Astrocyte of the spinal cord (primary cell): ENCODE results near the gene ENAH.

Experiments
- DNase-seq: peaks from one replicate; pipeline ENCODE4 v3.0.0; 2011; ENCODE audit warnings: low read depth, low spot score
- H3K4me3 ChIP-seq: 2 replicates; pipeline ENCODE4 v1.5.1; 2011; ENCODE audit warnings: low read depth, mild to moderate bottlenecking, low read length, moderate library complexity
- CTCF ChIP-seq: IDR thresholded peaks from 2 replicates; pipeline ENCODE4 v1.5.1; 2012; ENCODE audit warnings: low read depth, mild to moderate bottlenecking, low read length, inconsistent platforms
- in situ Hi-C: cut with HindIII; loops from 2 replicates; pipeline ENCODE4 v1.10.0; 2017; ENCODE audit warnings: low sequenced_read_pairs

ENAH gene

DNA sequence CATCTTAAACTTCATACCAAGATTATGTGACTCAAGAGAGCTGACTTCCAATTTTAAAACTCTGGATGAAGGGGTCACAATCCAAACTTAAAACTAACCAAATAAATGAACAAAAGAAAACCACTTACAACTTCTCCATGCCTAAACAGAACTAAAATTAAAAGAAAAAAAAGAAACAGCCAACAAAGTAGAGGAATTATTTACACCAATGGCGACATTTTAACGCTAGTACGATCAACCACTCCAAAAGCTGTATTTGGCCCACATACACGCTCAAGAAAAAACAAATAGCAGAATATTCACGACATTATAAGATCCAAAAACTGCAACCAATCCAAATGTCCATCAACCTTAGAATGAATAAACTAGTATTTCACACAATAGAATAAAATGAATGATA lies 42.4 kb downstream of the ENAH start:
- H3K4me3 ChIP-seq, result no peak overlapping the region
- no peak for DNase-seq
- TF ChIP-seq CTCF, result no peak
- in situ Hi-C loops, result no loop called here

DNA sequence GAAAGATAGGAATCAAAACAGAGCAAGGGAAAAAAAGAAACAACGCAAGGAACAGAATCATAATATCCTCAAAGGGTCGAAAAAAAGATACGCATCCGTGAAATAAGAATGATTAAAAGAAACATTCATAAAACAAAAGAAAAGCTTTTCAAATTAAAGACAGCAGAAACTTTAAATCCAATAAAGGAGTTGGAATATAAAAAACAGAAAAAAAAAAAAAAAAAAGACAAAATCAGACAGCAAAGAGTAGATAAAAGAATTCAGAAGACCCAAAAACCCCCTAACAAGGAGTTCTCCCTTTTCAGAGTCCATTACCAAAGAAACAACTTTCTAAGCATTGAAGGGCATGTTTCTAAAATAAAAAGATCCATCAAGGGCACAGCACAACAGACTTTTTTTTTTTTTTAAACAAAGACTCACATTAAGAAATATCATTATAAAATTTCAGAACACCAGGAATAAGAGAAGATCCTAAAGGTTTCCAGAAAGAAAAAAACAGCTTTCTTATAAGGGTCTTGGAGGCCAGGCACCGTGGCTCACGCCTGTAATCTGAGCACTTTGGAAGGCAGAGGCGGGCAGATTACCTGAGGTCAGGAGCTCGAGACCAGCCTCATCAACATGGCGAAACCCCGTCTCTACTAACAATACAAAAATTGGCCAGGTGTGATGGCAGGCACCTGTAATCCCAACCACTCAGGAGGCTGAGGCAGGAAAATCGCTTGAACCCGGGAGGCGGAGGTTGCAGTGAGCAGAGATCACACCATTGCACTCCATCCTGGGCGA lies 44.7 kb downstream of the ENAH start:
- in situ Hi-C loops, result no loop called here
- TF ChIP-seq CTCF, result no peak
- no peak for DNase-seq
- H3K4me3 ChIP-seq, result no peak overlapping the region

DNA sequence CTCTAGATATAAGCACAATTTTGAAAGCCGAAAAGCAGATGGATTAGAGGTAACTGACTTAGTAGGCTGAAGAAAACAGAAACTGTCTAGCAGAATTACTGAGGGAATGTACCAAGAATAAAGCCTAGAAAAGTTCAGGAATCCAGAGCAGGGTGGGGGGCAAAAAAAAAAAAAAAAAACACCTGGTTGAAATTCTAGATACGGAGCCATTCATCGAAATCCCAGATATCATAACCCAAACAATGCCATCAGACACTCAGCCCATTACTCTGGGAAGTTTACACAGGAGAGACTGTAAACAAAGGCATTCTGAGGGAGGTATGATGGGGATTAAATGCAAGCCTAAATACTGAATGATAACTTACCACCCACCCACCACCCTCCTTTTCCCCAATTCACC lies 45.6 kb downstream of the ENAH start:
- no peak overlapping the region for H3K4me3 ChIP-seq
- in situ Hi-C loops, result no loop called here
- TF ChIP-seq CTCF, result no peak
- DNase-seq, result no peak

GRCh38 chr1:225603538-225604354 lies 49.2 kb downstream of the ENAH start:
- no peak for TF ChIP-seq CTCF
- peak; percentile 78 for DNase-seq
- no peak overlapping the region for H3K4me3 ChIP-seq
- in situ Hi-C loops, result no loop called here

DNA sequence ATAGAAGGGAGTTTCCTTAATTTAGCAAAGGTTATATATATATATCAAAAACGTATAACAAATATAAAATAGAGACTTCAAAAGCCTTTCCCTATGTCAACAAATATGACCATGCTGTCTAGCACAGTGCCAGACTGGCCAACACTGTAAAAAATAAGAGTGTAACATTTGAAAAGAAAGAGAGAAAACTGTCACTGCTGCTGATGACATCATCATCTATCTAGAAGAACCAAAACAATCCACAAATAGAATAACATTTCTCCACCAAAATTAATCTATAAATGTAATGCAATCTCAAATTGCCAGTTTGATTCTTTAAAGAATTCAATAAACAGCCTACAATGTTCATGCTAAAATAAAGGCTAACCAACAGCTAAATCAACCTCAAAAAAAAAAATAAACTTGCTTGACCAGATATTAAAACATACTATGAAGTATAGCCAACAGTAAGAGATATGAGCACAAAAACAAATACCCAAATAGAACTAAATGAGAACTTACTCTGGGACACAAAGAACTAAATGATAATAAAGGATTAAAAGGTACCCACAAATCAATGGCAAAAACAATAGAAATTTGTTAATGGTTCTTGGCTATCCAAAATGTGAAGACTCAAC lies 50.2 kb downstream of the ENAH start:
- TF ChIP-seq CTCF, result no peak
- no peak overlapping the region for H3K4me3 ChIP-seq
- DNase-seq, result peak; percentile 37
- in situ Hi-C loops, result no loop called here

DNA sequence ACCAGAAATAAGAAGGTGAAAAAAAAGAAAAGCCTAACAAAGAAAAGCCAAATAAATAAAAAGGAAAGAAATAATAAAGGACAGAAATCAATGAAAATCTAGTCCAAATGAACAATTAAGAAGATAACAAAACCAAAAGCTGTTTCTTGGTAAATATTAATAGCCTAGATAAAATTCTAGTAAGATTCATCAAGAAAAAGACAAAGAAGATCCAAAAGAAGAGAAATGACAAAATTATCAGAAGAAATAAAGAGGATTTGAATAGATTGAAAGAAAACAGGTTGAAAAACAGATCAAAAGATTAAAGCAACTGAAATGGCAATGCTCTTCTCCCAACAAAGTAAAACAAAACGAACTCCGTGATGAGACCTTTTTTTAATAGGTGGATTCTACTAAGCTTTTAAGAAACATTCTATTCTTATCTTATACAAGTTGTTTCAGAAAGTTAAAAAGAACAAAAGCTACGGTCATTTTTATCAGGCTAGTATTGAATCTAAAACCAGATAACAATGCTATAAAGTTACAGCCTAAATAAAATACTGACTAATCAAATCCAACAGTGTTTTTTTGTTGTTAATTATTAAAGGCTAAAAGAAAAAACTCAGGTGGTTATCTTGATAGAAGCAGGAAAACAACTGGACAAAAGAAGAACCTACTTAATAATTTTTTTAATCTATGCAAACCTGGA lies 50.9 kb downstream of the ENAH start:
- H3K4me3 ChIP-seq, result no peak overlapping the region
- in situ Hi-C loops, result no loop called here
- TF ChIP-seq CTCF, result no peak

More for the DNA sequence above, 50.9 kb downstream of the ENAH start:
- no peak for DNase-seq
